Activated CD8-positive, alpha-beta memory T cell treated with anti-CD3 and anti-CD28 coated beads, Interleukin-2, amount 50 U/mL, for 1 hour (primary cell): ENCODE data around the gene ALMS1.
"Not testable (repeated sequence)": the region's sequence is repeated elsewhere in the genome, so short reads cannot be mapped to it uniquely, and the experiment has no call there.

ENCODE experiments used
- DNase-seq: peaks from one replicate; pipeline ENCODE4 v3.0.0-alpha.2; 2020; ENCODE audit errors: extremely low read depth

ALMS1 gene

GRCh38 chr2:73385504-73386341 is at the start of gene ALMS1:
TSS of gene ALMS1 (plus strand) at chr2:73385836. CDS start at chr2:73385869, 33 bp downstream.
- peak; percentile 59 for DNase-seq

GRCh38 chr2:73337828-73338227 is 47.8 kb upstream of the ALMS1 start:
- DNase-seq: no peak

- DNase-seq: no peak
These were observed 46.4 kb upstream of the ALMS1 start for GRCh38 chr2:73339201-73339600.

- DNase-seq: no peak
These were observed 44.6 kb upstream of the ALMS1 start for GRCh38 chr2:73341039-73341438.

GRCh38 chr2:73343992-73344391 is 41.6 kb upstream of the ALMS1 start:
- DNase-seq: no peak

GRCh38 chr2:73344747-73345146 is 40.9 kb upstream of the ALMS1 start:
- DNase-seq: not testable (repeated sequence)

- DNase-seq: no peak
These were observed 35.5 kb upstream of the ALMS1 start for GRCh38 chr2:73350035-73350691.

GRCh38 chr2:73356097-73356496 is 29.5 kb upstream of the ALMS1 start:
- DNase-seq: no peak

GRCh38 chr2:73359915-73360697 is 25.5 kb upstream of the ALMS1 start:
- no peak for DNase-seq

GRCh38 chr2:73366060-73366459 is 19.6 kb upstream of the ALMS1 start:
- DNase-seq: no peak

- no peak for DNase-seq
These were observed 16.9 kb upstream of the ALMS1 start for GRCh38 chr2:73368781-73369180.

GRCh38 chr2:73370348-73370747 is 15.3 kb upstream of the ALMS1 start:
- no peak for DNase-seq

- DNase-seq: no peak
These were observed 12.3 kb upstream of the ALMS1 start for GRCh38 chr2:73373344-73373743.

- DNase-seq: no peak
These were observed 11.4 kb upstream of the ALMS1 start for GRCh38 chr2:73374269-73374668.

GRCh38 chr2:73376681-73377080 is 9.0 kb upstream of the ALMS1 start:
- DNase-seq: no peak

- DNase-seq: no peak
These were observed 2.6 kb upstream of the ALMS1 start for GRCh38 chr2:73383036-73383435.

GRCh38 chr2:73385123-73385503 is 523 bp upstream of the ALMS1 start:
- no peak for DNase-seq

- DNase-seq: no peak
These were observed 769 bp downstream of the ALMS1 start for GRCh38 chr2:73386342-73386868.

GRCh38 chr2:73386894-73387636 is 1.4 kb downstream of the ALMS1 start:
- no peak for DNase-seq

- no peak for DNase-seq
These were observed 16.9 kb downstream of the ALMS1 start for GRCh38 chr2:73402386-73403103.

GRCh38 chr2:73403237-73403636 is 17.6 kb downstream of the ALMS1 start:
- no peak for DNase-seq
